A549 (cell line): ENCODE data around the gene PIEZO2. TPM values are rescaled to one million over a fixed set of nuclear protein-coding genes. Genes with fewer than 3 reads are reported as not detected.

Experiments
- ATAC-seq, 2 experiments: fragments of 200-7000 bp in 1 of 2; fragments of >200 bp in 1 of 2; cut with Nextera tagmentation in 1 of 2; cut with Tn5 transposase in 1 of 2; 3 replicates each; pipeline versions ENCODE4 v1.8.0 to v1.9.1; 2018 to 2020; ENCODE audit warnings: mild to moderate bottlenecking in 1 of 2, moderate library complexity in 1 of 2
- CTCF ChIA-PET: fragments of 300-600 bp; sonication (Branson Sonifier 250); formaldehyde crosslinking; extraction: SDS; loops from one replicate; lab custom pipeline; 2021; ENCODE audit warnings: antibody characterized with exemption, inconsistent platforms; lab: Yijun Ruan, JAX
- POLR2A ChIA-PET: fragments of 350-600 bp; formaldehyde crosslinking; extraction: SDS; loops from one replicate; lab custom pipeline; 2021; ENCODE audit warnings: antibody characterized with exemption, inconsistent platforms; lab: Yijun Ruan, JAX
- DNase-seq, 2 experiments: peaks; one replicate each; pipeline versions ENCODE4 v3.0.0 to v3.0.0-alpha.2; 2011 to 2016; ENCODE audit warnings: low read depth in 1 of 2, low spot score in 1 of 2
- FAIRE-seq: peaks from 2 replicates; lab custom pipeline; 2011; peaks lifted over from hg19 to GRCh38; lab: Jason Lieb, UNC
- H3K27ac ChIP-seq, 2 experiments: fragments of >200 bp; sonication (Bioruptor Twin); formaldehyde crosslinking; 3 replicates each; pipeline ENCODE4 v1.5.1; 2016 to 2017
- H3K4me1 ChIP-seq: fragments of >200 bp; sonication (Bioruptor Twin); formaldehyde crosslinking; 3 replicates; pipeline ENCODE4 v1.6.1; 2016
- H3K4me2 ChIP-seq: fragments of >200 bp; sonication (Bioruptor Twin); formaldehyde crosslinking; 3 replicates; pipeline ENCODE4 v1.6.1; 2016
- H3K4me3 ChIP-seq: fragments of >200 bp; sonication (Bioruptor Twin); formaldehyde crosslinking; 3 replicates; pipeline ENCODE4 v1.5.1; 2016
- H3K9me3 ChIP-seq: fragments of >200 bp; sonication (Bioruptor Twin); formaldehyde crosslinking; 3 replicates; pipeline ENCODE4 v1.6.1; 2016
- ATOH8 ChIP-seq: fragments of 250-450 bp; sonication (Bioruptor Pico); IDR thresholded peaks from 2 replicates; pipeline ENCODE4 v1.5.0; 2020; ENCODE audit warnings: low read depth, mild to moderate bottlenecking, moderate library complexity
- BHLHE40 ChIP-seq: IDR thresholded peaks from 2 replicates; pipeline ENCODE4 v1.6.1; 2012; ENCODE audit warnings: low read depth, low read length, inconsistent platforms
- CEBPB ChIP-seq, 2 experiments: fragments of >200 bp in 1 of 2; sonication (Bioruptor Twin) in 1 of 2; formaldehyde crosslinking in 1 of 2; IDR thresholded peaks; 2 replicates each; pipeline ENCODE4 v1.6.1; 2012 to 2016
- CHD4 ChIP-seq: fragments of 200-600 bp; sonication (generic); IDR thresholded peaks from 2 replicates; pipeline ENCODE4 v1.6.1; 2016; ENCODE audit warnings: antibody characterized with exemption, mild to moderate bottlenecking, borderline replicate concordance
- EHF ChIP-seq: fragments of 250-450 bp; sonication (Bioruptor Pico); IDR thresholded peaks from 2 replicates; pipeline ENCODE4 v1.5.0; 2020; ENCODE audit warnings: mild to moderate bottlenecking
- ESRRA ChIP-seq: fragments of 150-350 bp; IDR thresholded peaks from 2 replicates; pipeline ENCODE4 v1.6.1; 2014; ENCODE audit warnings: mild to moderate bottlenecking, low read length, borderline replicate concordance
- FOSB ChIP-seq: fragments of 250-450 bp; sonication (Bioruptor Pico); IDR thresholded peaks from 2 replicates; pipeline ENCODE4 v1.5.0; 2020; ENCODE audit warnings: mild to moderate bottlenecking, moderate library complexity
- HEYL ChIP-seq: fragments of 250-450 bp; sonication (Bioruptor Pico); IDR thresholded peaks from 2 replicates; pipeline ENCODE4 v1.8.0; 2021; ENCODE audit warnings: mild to moderate bottlenecking, moderate library complexity
- HOXA7 ChIP-seq: fragments of 250-450 bp; sonication (Bioruptor Pico); IDR thresholded peaks from 2 replicates; pipeline ENCODE4 v1.5.0; 2020; ENCODE audit warnings: mild to moderate bottlenecking, moderate library complexity
- HOXB13 ChIP-seq: fragments of 250-450 bp; sonication (Bioruptor Pico); IDR thresholded peaks from 2 replicates; pipeline ENCODE4 v1.5.0; 2020; ENCODE audit warnings: low read depth, mild to moderate bottlenecking, moderate library complexity
- HOXB5 ChIP-seq: fragments of 250-450 bp; sonication (Bioruptor Pico); IDR thresholded peaks from 2 replicates; pipeline ENCODE4 v1.5.0; 2020; ENCODE audit warnings: mild to moderate bottlenecking, moderate library complexity
- JUN ChIP-seq, 2 experiments: fragments of >200 bp; sonication (Bioruptor Twin); formaldehyde crosslinking; IDR thresholded peaks; 2 replicates in 1 of 2; 3 replicates in 1 of 2; pipeline ENCODE4 v1.6.1; 2016 to 2017
- KDM1A ChIP-seq: fragments of 200-600 bp; sonication (generic); IDR thresholded peaks from 2 replicates; pipeline ENCODE4 v1.6.1; 2016; ENCODE audit warnings: low read depth, mild to moderate bottlenecking
- KDM5A ChIP-seq: fragments of 200-600 bp; sonication (generic); IDR thresholded peaks from 2 replicates; pipeline ENCODE4 v1.6.1; 2016; ENCODE audit warnings: antibody characterized with exemption, mild to moderate bottlenecking
- MAZ ChIP-seq: fragments of 150-350 bp; IDR thresholded peaks from 2 replicates; pipeline ENCODE4 v1.6.1; 2014; ENCODE audit warnings: antibody characterized with exemption, low read depth, low read length, borderline replicate concordance
- RARB ChIP-seq: fragments of 250-450 bp; sonication (Bioruptor Pico); IDR thresholded peaks from 2 replicates; pipeline ENCODE4 v1.8.0; 2021; ENCODE audit warnings: mild to moderate bottlenecking, moderate library complexity
- RFX5 ChIP-seq: fragments of 450-650 bp; IDR thresholded peaks from 2 replicates; pipeline ENCODE4 v1.7.1; 2014; ENCODE audit warnings: antibody characterized with exemption, mild to moderate bottlenecking, moderate library complexity
- TFCP2L1 ChIP-seq: fragments of 250-450 bp; sonication (Bioruptor Pico); IDR thresholded peaks from 2 replicates; pipeline ENCODE4 v1.5.0; 2021; ENCODE audit warnings: mild to moderate bottlenecking
- ZFP36 ChIP-seq: fragments of 450-650 bp; IDR thresholded peaks from 2 replicates; pipeline ENCODE4 v1.6.1; 2014; ENCODE audit warnings: borderline replicate concordance; ENCODE audit not compliant: partially characterized antibody
- ZNF302 ChIP-seq: fragments of 250-450 bp; sonication (Bioruptor Pico); IDR thresholded peaks from 2 replicates; pipeline ENCODE4 v1.9.0; 2021; ENCODE audit warnings: inconsistent platforms, mild to moderate bottlenecking, moderate library complexity
- ZSCAN20 ChIP-seq: fragments of 250-450 bp; sonication (Bioruptor Pico); IDR thresholded peaks from 2 replicates; pipeline ENCODE4 v1.8.0; 2022; ENCODE audit warnings: mild to moderate bottlenecking, moderate library complexity
- WGBS: methylation state at CpG from one replicate; pipeline ENCODE4 v1.1.6; 2017; ENCODE audit errors: missing lambda C conversion rate; 5-methylcytosine and 5-hydroxymethylcytosine counted together
- polyA plus RNA-seq, 4 experiments: library from polyadenylated mRNA; depleted of rRNA in 3 of 4; stranded (reverse); fragments of >200 nt; fragmentation: RNase III in 1 of 4; extraction: RNeasy Plus Mini Kit Qiagen cat#74134 plus additional on column Dnase treatment in 1 of 4; gene quantifications; 2 replicates in 3 of 4; 3 replicates in 1 of 4; pipeline ENCODE4 v1.2.3, GENCODE V29; 2011 to 2017
- TF ChIP-seq, protein P1 (sequence below): fragments of >200 bp; sonication (Bioruptor Twin); formaldehyde crosslinking; IDR thresholded peaks from 3 replicates; pipeline ENCODE4 v1.5.1; 2016
- TF ChIP-seq, protein P2 (sequence below): IDR thresholded peaks from 2 replicates; pipeline ENCODE4 v1.6.1; 2012
- TF ChIP-seq, protein P3 (sequence below): fragments of 250-450 bp; sonication (Bioruptor Pico); IDR thresholded peaks from 2 replicates; pipeline ENCODE4 v1.5.0; 2021; ENCODE audit warnings: mild to moderate bottlenecking, moderate library complexity, borderline replicate concordance
- TF ChIP-seq, protein P4 (sequence below): IDR thresholded peaks from 2 replicates; pipeline ENCODE4 v1.6.1; 2012; ENCODE audit warnings: low read depth, borderline replicate concordance

Gene PIEZO2
- polyA plus RNA-seq, 2 of the 4 experiments (the other 2 are of a cell fraction): 0.80 to 1.6 TPM

GRCh38 chr18:10745219-10745618 lies 404.1 kb downstream of the PIEZO2 start:
- H3K9me3 ChIP-seq: no peaks in the 10 kb centered on the region
- ATAC-seq: no peak
- FAIRE-seq: no peak
- no peak for DNase-seq
- ChIA-PET POLR2A (no interaction called here), CTCF (no interaction called here)
- peaks cover 5% of the 10 kb centered on the region; the same call in 2 of the 3 replicates for H3K4me1 ChIP-seq
- no peak overlapping the region for H3K4me2 ChIP-seq
- WGBS: 32% methylated on average over 8 of the region's 8 CpGs
- H3K4me3 ChIP-seq: no peak overlapping the region
- H3K27ac ChIP-seq: no peak overlapping the region
- TF ChIP-seq ZFP36: no peak
- TF ChIP-seq, protein P1, sequence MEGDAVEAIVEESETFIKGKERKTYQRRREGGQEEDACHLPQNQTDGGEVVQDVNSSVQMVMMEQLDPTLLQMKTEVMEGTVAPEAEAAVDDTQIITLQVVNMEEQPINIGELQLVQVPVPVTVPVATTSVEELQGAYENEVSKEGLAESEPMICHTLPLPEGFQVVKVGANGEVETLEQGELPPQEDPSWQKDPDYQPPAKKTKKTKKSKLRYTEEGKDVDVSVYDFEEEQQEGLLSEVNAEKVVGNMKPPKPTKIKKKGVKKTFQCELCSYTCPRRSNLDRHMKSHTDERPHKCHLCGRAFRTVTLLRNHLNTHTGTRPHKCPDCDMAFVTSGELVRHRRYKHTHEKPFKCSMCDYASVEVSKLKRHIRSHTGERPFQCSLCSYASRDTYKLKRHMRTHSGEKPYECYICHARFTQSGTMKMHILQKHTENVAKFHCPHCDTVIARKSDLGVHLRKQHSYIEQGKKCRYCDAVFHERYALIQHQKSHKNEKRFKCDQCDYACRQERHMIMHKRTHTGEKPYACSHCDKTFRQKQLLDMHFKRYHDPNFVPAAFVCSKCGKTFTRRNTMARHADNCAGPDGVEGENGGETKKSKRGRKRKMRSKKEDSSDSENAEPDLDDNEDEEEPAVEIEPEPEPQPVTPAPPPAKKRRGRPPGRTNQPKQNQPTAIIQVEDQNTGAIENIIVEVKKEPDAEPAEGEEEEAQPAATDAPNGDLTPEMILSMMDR: no peak
- no peak for TF ChIP-seq FOSB (CRISPR knock-in tag)
- TF ChIP-seq KDM5A: no peak
- TF ChIP-seq, protein P2, sequence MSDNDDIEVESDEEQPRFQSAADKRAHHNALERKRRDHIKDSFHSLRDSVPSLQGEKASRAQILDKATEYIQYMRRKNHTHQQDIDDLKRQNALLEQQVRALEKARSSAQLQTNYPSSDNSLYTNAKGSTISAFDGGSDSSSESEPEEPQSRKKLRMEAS: no peak
- no peak for TF ChIP-seq HEYL (CRISPR knock-in tag)
- TF ChIP-seq EHF (CRISPR knock-in tag): no peak
- no peak for TF ChIP-seq ZNF302 (CRISPR knock-in tag)
- no peak for TF ChIP-seq HOXA7 (CRISPR knock-in tag)
- TF ChIP-seq BHLHE40: no peak
- no peak for TF ChIP-seq ESRRA

GRCh38 chr18:10743766-10744165 lies 405.6 kb downstream of the PIEZO2 start:
- FAIRE-seq (no peak), ATAC-seq (no peak), DNase-seq (no peak)
- WGBS: 47% methylated on average over 5 of the region's 5 CpGs
- ChIA-PET POLR2A (no interaction called here), CTCF (no interaction called here)
- no peak overlapping the region for H3K27ac ChIP-seq
- no peak overlapping the region for H3K4me2 ChIP-seq
- no peaks in the 10 kb centered on the region for H3K4me1 ChIP-seq
- no peak overlapping the region for H3K4me3 ChIP-seq
- H3K9me3 ChIP-seq: no peaks in the 10 kb centered on the region
- TF ChIP-seq HOXB13 (CRISPR knock-in tag) (no peak), KDM1A (no peak), ZFP36 (no peak)
- TF ChIP-seq, all 56 proteins: peak for 0

GRCh38 chr18:10739152-10739551 lies 410.2 kb downstream of the PIEZO2 start:
- DNase-seq (no peak), FAIRE-seq (no peak), ATAC-seq (no peak)
- 87% methylated on average over 3 of the region's 3 CpGs for WGBS
- Histone ChIP-seq H3K27ac (no peak overlapping the region), H3K4me1 (no peaks in the 10 kb centered on the region), H3K9me3 (no peaks in the 10 kb centered on the region), H3K4me2 (no peak overlapping the region), H3K4me3 (no peak overlapping the region)
- TF ChIP-seq RFX5 (no peak), ESRRA (no peak), HOXB5 (CRISPR knock-in tag) (no peak), ZSCAN20 (no peak), TFCP2L1 (CRISPR knock-in tag) (no peak), CHD4 (no peak), HEYL (CRISPR knock-in tag) (no peak), MAZ (no peak), HOXB13 (CRISPR knock-in tag) (no peak), JUN (IDR thresholded peaks at IDR 0.05) (no peak), KDM1A (no peak), ATOH8 (CRISPR knock-in tag) (no peak), FOSB (CRISPR knock-in tag) (no peak), CEBPB (IDR thresholded peaks at IDR 0.05) (no peak), RARB (CRISPR knock-in tag) (no peak), ZNF302 (CRISPR knock-in tag) (no peak)
- TF ChIP-seq, protein P3, sequence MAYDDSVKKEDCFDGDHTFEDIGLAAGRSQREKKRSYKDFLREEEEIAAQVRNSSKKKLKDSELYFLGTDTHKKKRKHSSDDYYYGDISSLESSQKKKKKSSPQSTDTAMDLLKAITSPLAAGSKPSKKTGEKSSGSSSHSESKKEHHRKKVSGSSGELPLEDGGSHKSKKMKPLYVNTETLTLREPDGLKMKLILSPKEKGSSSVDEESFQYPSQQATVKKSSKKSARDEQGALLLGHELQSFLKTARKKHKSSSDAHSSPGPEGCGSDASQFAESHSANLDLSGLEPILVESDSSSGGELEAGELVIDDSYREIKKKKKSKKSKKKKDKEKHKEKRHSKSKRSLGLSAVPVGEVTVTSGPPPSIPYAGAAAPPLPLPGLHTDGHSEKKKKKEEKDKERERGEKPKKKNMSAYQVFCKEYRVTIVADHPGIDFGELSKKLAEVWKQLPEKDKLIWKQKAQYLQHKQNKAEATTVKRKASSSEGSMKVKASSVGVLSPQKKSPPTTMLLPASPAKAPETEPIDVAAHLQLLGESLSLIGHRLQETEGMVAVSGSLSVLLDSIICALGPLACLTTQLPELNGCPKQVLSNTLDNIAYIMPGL (CRISPR knock-in tag): no peak
- TF ChIP-seq, protein P4, sequence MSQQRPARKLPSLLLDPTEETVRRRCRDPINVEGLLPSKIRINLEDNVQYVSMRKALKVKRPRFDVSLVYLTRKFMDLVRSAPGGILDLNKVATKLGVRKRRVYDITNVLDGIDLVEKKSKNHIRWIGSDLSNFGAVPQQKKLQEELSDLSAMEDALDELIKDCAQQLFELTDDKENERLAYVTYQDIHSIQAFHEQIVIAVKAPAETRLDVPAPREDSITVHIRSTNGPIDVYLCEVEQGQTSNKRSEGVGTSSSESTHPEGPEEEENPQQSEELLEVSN: no peak
- CTCF ChIA-PET: no interaction called here
- POLR2A ChIA-PET: interaction anchor here (0.6 kb wide), 1 partner anchor 11 kb away, joined by 4 read pairs; no protein-coding TSS in a partner anchor
